Right atrium auricular region (tissue), 2 donors: Measurements from ENCODE around the gene POU1F1. TPM values are rescaled to one million over a fixed set of nuclear protein-coding genes. Genes with fewer than 3 reads are reported as not detected.
"Not testable (repeated sequence)": the region's sequence is repeated elsewhere in the genome, so short reads cannot be mapped to it uniquely, and the experiment has no call there.

ENCODE experiments used
- DNase-seq: peaks from one replicate; pipeline ENCODE4 v3.0.0-alpha.2; 2019; ENCODE audit warnings: low spot score
- H3K27ac ChIP-seq, 2 donors: fragments of 200-600 bp; sonication (generic); 1 replicate in 1 of 2; 2 replicates in 1 of 2; pipeline ENCODE4 v1.5.1; 2016 to 2019
- H3K27me3 ChIP-seq, 2 donors: fragments of 200-600 bp; sonication (generic); one replicate each; pipeline versions ENCODE4 v1.5.1 to v1.6.0; 2017 to 2019
- H3K36me3 ChIP-seq: fragments of 200-600 bp; sonication (generic); one replicate; pipeline ENCODE4 v1.5.1; 2016
- H3K4me1 ChIP-seq, 2 donors: fragments of 200-600 bp; sonication (generic); one replicate each; pipeline versions ENCODE4 v1.5.1 to v1.6.0; 2017 to 2019
- H3K4me3 ChIP-seq, 2 donors: fragments of 200-600 bp; sonication (generic); 1 replicate in 1 of 2; 2 replicates in 1 of 2; pipeline ENCODE4 v1.5.1; 2017 to 2019; ENCODE audit warnings: mild to moderate bottlenecking in 1 of 2, moderate library complexity in 1 of 2
- H3K9me3 ChIP-seq, 2 donors: fragments of 200-600 bp; sonication (generic); one replicate each; pipeline ENCODE4 v1.5.1; 2019
- total RNA-seq, 2 donors: library from RNA; depleted of rRNA; stranded (reverse); fragments of >200 nt; gene quantifications; one replicate each; pipeline ENCODE4 v1.1.0, GENCODE V29; 2016
- TF ChIP-seq, protein P1 (sequence below), 2 donors: fragments of 200-600 bp; sonication (generic); IDR thresholded peaks; one replicate each; pipeline ENCODE4 v1.5.1; 2019; ENCODE audit warnings: antibody characterized with exemption in 2 of 2

Gene POU1F1
- total RNA-seq, 2 donors from 2014 or later = not detected

DNA sequence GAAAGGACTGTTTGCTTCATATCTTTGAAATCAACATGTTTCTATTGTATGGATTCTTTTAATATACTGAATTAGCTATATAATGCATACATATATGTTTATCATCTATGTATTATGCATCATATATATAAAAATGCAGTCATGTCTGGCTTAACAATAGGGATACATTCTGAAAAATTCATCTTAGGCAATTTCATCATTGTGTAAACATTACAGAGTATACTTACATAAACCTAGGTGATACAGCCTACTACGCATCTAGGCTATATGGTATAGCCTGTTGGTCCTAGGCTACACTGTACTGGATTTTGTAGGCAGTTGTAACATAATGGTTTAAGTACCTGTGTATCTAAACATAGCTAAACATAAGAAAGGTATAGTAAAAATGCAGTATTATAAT lies 27.6 kb downstream of the POU1F1 start:
- DNase-seq = no peak
- TF ChIP-seq, protein P1, sequence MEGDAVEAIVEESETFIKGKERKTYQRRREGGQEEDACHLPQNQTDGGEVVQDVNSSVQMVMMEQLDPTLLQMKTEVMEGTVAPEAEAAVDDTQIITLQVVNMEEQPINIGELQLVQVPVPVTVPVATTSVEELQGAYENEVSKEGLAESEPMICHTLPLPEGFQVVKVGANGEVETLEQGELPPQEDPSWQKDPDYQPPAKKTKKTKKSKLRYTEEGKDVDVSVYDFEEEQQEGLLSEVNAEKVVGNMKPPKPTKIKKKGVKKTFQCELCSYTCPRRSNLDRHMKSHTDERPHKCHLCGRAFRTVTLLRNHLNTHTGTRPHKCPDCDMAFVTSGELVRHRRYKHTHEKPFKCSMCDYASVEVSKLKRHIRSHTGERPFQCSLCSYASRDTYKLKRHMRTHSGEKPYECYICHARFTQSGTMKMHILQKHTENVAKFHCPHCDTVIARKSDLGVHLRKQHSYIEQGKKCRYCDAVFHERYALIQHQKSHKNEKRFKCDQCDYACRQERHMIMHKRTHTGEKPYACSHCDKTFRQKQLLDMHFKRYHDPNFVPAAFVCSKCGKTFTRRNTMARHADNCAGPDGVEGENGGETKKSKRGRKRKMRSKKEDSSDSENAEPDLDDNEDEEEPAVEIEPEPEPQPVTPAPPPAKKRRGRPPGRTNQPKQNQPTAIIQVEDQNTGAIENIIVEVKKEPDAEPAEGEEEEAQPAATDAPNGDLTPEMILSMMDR (IDR thresholded peaks at IDR 0.05) = no peak
- Histone ChIP-seq H3K4me3 (no peak overlapping the region), H3K4me1 (peaks cover 0 to 5% of the 10 kb centered on the region in 2 donors), H3K27me3 (no peaks in the 10 kb centered on the region), H3K36me3 (peaks cover 24% of the 10 kb centered on the region), H3K27ac (no peak overlapping the region), H3K9me3 (no peaks in the 10 kb centered on the region)

DNA sequence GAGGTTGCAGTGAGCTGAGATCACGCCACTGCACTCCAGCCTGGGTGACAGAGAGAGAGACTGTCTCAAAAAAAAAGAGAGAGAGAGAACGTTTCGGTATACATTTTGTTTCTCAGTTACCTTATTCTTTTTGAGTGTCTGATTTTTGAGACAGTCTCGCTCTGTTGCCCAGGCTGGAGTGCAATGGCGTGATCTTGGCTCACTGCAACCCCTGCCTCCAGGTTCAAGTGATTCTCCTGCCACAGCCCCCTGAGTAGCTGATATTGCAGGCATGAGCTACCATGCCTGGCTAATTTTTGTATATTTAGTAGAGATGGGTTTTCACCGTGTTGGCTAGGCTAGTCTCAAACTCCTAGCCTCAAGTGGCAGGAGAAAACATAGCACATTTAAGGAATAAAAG lies 28.2 kb downstream of the POU1F1 start:
- H3K4me1 ChIP-seq, H3K27me3 ChIP-seq, H3K27ac ChIP-seq, H3K9me3 ChIP-seq, H3K4me3 ChIP-seq, DNase-seq: not testable (repeated sequence)
- peaks cover 24% of the 10 kb centered on the region for H3K36me3 ChIP-seq

DNA sequence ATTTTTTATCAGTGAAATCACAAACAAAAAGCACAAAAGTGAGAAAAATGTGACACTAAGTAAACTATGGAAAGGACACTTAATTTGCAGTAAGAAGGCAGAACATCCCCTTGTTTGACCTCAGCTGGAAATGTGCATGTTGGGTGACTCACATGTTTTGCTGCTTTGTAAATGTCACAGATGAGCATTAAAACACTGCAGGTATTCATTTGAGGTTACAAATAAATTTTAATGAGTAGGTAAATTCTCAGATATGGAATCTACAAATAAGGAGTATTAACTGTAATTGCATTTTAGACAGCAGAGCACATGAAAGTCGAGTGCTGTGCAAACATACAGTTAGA lies 29.0 kb downstream of the POU1F1 start:
- H3K36me3 ChIP-seq = peaks cover 24% of the 10 kb centered on the region
- no peak for DNase-seq
- TF ChIP-seq, protein P1 (IDR thresholded peaks at IDR 0.05) = no peak
- no peaks in the 10 kb centered on the region for H3K9me3 ChIP-seq
- no peak overlapping the region for H3K4me3 ChIP-seq
- no peak overlapping the region for H3K27ac ChIP-seq
- peaks cover 0 to 5% of the 10 kb centered on the region in 2 donors for H3K4me1 ChIP-seq
- H3K27me3 ChIP-seq = no peaks in the 10 kb centered on the region

DNA sequence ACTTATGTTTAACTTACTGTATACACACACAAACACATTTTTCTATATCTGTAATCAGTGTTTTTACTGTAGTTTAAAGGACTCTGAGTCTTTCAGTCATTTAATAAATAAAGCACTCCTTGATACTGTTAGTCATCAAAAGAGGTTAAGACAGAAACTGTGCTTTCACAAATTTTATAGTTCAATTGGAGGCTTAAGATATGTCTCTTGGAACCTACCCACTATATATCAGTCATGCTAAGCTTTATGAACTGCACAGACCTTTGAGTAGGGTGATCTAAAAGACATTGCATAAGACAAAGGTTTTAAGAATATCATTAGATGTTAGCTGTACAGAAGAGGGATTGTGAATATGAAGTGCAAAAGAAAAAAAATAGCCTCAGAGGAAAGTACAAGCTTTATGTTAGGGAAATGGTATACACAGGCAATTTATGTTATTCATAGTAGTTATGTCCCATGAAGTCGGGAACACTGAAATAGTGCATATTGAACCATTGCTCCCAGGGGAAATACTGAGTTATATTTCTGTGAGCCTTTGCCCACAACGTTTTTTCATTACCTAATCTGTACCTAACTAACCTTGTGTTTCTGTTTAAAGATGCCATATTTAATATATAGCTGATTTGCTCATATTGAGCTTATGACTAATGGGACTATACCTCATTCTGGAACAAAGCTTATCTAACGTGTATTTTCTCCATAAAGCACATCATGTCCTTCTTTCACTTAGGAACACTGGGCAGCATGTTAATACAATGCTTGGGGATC lies 29.5 kb downstream of the POU1F1 start:
- Histone ChIP-seq H3K27me3 (no peaks in the 10 kb centered on the region), H3K36me3 (peaks cover 24% of the 10 kb centered on the region), H3K9me3 (no peaks in the 10 kb centered on the region), H3K4me3 (no peak overlapping the region), H3K27ac (no peak overlapping the region), H3K4me1 (peaks cover 0 to 5% of the 10 kb centered on the region in 2 donors)
- TF ChIP-seq, protein P1 (IDR thresholded peaks at IDR 0.05) = no peak
- DNase-seq = no peak

DNA sequence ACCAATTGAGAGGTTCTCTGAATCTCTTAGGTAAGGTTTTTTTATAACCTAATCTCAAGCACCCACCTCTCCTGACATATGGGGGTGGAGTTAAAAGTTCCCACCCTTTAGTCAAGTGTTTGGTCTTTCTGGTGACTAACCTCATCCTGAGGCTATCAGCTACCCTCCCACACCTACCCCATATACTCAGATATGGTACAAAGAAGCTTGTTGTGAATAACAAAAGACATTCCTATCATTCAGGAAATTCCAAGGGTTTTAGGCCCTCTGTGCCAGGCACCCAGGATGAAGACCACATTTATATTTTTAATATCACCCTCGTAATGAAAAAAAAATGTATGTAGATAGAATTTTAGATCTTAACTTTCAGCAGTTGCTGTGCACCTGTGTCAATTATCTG lies 40.3 kb downstream of the POU1F1 start:
- Histone ChIP-seq H3K9me3 (no peaks in the 10 kb centered on the region), H3K4me1 (no peaks in the 10 kb centered on the region), H3K27ac (no peak overlapping the region), H3K27me3 (no peaks in the 10 kb centered on the region), H3K4me3 (no peak overlapping the region), H3K36me3 (no peaks in the 10 kb centered on the region)
- no peak for DNase-seq
- TF ChIP-seq, protein P1 (IDR thresholded peaks at IDR 0.05) = no peak

DNA sequence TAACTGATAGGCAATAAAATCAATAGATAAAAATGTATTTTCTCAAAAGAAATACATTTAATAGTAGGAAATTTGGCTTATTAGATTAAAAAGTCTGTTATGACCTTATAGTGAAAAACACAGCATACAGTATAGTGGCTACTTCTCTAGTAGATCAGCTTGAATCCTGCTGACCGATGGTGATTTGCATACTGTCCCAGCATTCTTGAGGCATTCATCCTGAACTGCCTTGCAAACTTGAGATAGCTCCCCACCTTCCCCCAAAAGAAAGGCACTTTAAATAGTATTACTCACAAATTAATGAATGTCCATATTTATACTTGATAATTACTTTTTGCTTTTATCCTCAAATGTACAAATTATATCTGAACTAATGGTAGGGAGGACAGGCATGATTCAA lies 42.6 kb downstream of the POU1F1 start:
- TF ChIP-seq, protein P1 (IDR thresholded peaks at IDR 0.05) = no peak
- peaks cover 0 to 7% of the 10 kb centered on the region in 2 donors for H3K4me1 ChIP-seq
- DNase-seq = no peak
- no peak overlapping the region for H3K4me3 ChIP-seq
- H3K36me3 ChIP-seq = no peaks in the 10 kb centered on the region
- H3K27ac ChIP-seq = no peak overlapping the region
- H3K9me3 ChIP-seq = no peaks in the 10 kb centered on the region
- H3K27me3 ChIP-seq = no peaks in the 10 kb centered on the region
